CD4-positive, alpha-beta T cell treated with Interleukin-15 for 1 hour (primary cell): ENCODE data around the gene SIX2.
"Not testable (repeated sequence)": the region's sequence is repeated elsewhere in the genome, so short reads cannot be mapped to it uniquely, and the experiment has no call there.

Experiments
- DNase-seq: peaks from one replicate; pipeline ENCODE4 v3.0.0-alpha.2; 2020

SIX2 gene

DNA sequence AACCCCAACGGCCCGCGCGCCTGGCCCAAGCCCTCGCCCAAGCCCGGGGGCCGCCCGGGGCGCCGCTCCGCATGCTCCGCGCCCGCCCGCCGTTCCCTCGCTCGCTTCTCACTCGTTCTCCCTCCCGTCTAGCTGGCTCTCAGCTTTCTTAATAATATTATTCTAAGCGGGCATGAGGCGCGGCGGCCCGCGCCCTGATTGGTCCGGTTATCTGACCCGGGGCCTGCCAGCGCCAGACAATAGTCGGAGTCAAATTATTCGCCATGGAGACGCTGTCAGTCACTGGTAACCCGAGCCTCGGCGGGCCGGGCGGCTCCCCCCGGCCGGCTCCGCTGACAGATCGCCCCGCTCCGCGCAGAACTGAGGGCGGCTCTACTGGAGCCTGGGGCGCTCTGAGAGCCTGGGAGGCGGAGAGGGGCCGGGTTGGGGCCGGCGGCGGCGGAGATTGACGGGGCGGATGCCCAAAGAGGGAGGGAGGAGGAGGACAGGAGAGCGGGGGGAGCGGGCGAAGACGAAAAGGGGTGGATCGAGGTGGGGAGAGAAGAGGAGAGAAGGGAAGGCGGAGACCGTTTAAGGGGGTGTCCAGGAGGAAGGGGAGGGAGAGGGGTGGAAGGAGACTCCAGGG is at the start of gene SIX2:
TSS of gene SIX2 (minus strand) at position 150 of the 625 bp plus-strand sequence. CDS start 342 bp downstream, outside the sequence.
- no peak for DNase-seq

DNA sequence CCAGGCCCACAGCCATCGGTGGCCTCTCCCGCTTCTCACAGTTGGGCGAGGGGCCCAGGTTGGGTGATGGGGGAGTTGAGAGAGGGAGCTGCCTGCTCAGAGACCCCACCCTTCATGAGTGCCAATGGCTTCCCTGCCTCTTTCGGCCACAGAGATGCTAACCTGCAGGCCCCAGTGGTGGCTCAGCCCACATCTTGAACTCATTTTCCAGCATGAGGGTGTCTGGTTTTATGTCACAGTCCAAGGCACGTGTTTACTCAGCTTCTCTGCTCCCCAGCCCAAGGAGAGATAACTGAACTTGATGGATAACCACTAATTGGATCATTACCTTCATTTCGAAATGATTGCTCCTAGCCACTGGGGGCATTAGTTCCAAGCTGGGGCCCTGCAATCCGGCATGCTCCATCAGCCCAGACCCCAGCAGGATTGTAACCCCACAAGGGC is 45.9 kb upstream of the SIX2 start:
- DNase-seq: no peak

DNA sequence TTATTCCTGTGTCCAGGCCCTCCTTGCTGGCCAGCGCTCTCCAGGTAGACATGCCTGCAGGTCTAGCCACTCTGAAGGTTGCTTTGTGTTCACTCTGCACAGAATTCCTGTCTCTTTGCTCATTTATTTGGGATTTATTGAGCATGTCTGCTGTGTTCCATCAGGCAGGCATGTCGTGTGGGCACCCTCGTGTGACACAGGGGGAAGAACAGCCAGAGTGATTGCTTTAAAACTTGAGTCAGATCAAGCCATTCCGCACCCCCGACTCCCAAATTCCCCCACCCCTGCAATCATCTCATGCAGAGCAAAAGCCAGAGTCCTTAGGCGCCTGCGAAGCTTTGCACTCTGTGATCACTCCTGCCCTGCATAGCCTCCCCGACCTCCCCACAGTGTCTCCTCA is 44.7 kb upstream of the SIX2 start:
- no peak for DNase-seq

DNA sequence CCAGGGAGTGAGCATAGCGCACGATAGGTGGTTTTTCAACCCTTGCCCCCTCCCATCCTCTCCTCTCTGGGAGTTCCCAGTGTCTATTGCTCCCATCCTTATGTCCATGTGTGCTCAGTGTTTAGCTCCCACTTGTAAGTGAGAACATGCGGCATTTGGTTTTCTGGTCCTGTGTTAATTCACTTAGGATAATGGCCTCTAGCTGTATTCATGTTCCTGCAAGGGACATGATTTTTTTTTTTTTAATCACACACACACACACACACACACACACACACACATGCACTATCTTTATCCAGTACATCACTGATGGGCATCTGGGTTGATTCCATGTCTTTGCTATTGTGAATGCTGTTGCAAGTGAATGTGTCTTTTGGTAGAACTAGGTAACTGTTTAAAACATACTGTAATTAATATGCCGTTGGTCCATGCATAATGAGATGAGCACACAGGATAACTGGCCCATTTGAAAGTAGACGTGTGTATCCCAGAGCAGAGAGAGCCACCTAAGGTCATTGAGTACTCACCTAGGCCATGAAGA is 43.2 kb upstream of the SIX2 start:
- DNase-seq: no peak

DNA sequence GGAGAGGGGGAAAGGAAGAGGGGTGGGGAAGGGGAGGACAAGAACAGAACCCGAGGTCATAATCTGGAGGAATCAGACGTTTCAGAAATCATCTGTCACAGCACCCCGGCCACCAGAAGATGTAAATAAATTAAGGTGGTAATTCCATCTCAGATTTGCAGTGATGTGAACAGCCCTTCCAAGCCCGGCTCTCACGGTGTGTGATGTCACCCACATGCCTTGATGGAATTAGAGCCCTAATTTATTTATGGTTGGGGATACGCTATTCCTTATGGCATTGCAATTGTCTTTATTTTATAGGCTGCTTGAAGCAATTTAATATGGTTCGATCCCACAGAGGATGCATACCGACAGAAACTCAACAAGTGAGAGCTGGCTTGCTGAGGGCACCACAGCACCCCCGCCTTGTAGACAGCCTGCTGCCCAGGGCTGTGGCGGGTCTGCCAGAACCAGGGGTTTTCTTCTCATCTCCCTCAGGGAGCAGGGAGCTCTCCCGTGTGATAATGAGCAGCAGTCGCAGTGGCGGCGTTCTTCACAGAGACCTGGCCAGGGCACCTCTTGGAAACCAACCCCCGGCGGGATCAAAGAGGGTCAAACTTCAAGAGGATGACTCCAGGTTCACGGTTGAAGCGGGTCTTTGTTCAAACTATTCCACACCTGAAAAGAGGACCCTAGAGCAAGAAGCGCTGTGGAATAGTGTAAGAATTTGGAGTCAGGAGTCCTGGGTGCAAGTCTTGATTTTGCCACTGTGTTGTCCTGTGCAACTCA is 40.5 kb upstream of the SIX2 start:
- DNase-seq: no peak

DNA sequence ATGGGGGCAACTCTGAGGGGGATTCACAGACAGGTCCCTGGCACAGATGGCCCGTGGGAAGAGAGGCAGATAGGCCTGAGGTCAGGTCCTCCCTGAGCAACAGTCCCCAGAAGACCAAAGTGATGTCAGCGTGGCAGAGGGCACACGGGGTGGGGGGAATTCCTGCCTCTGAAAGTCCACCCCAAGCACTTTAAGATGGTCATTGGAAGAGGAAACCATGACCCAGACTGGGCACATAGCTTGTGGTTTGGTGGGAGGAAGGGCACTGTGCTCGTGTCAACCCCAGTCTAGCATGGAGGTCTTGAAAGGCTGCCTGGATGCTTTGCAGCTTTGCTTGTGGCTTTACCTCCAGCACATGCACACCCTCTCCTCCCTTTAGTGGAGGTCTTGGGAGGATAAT is 38.0 kb upstream of the SIX2 start:
- DNase-seq: no peak

DNA sequence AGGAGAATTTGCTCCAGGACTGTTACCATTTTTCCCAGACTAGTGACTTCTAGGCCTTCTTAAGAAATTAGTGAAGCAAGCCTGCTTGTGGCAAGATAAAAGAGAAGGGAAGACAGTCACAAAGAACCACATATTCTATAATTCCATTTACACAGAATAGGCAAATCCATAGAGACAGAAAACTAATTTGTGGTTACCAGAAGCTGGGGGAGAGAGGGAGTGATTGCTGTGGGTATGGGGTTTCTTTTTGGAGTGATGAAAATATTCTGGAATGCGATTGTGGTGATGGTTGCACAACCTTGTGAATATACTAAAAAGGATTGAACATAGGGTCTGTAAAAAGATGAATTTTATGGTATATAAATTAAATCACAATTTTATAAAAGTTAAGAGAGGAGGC is 37.5 kb upstream of the SIX2 start:
- DNase-seq: no peak

DNA sequence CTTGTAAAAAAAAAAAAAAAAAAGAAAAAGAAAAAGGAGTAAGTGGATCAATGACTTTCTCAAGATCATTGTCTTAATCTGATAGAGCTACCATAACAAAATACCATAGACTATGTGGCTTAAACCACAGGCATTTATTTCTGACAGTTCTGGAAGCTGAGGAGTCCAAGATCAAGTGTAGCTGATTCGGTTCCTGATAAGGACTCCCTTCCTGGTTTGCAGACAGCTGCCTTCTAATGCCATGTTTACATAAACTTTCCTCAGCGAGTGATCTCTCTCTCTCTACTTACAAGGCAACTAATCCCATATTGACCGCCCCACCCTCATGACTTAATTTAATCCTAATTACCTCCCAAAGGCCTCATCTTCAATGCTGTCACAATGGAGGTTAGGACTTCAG is 36.5 kb upstream of the SIX2 start:
- DNase-seq: no peak

DNA sequence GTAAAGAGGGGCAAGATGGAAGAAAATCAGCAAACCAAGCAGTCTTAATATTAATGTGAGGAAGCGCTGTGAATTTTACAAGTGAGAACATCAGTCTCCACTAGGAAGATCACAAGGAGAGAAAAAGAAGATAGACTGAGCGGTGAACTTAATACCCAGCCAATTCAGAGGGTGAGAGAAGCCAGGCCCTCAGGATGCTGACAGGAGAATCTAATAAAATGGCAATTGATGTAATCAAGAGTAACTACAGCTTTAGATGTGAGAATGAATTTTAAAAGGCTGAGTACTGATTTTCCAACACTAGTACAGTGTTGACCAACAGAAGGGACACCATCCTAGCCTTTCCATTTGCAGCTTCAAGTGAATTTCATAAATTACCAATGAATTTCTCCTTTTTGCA is 35.7 kb upstream of the SIX2 start:
- DNase-seq: no peak

DNA sequence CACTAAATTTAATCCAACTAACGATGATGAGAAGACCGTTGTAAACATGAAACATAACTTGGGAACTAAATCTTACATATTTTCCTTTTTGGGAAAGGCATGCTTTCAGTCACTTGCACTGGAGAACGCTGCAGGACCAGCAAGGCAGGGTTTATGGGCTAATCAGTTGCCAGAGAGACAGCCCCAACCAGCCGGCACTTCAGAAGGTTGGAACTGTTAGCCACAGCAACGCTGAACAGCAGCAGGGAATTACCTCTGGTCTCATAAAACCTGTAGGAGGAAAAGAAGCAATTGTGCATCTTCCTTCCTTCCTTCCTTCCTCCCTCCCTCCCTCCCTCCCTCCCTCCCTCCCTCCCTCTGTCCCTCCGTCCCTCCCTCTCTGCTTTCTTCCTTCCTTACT is 33.9 kb upstream of the SIX2 start:
- DNase-seq: no peak

DNA sequence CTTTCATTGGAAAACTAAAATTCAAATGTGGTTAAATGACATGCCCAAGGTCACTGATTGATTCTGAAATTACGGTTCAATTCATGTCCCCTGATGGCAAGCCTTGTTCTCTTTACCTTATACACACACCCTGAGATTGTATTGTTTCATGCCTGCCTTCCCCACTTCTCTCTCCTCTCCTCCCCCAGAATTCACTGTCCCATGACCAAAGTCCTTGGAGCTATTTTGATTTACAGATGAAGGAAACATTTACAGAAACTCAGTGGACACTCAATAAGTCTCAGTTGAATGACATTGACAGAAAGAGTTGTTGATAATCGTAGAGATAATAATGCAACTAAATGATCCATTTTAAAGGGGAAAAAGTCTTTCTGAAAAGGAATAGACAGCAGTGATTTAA is 33.1 kb upstream of the SIX2 start:
- DNase-seq: no peak

DNA sequence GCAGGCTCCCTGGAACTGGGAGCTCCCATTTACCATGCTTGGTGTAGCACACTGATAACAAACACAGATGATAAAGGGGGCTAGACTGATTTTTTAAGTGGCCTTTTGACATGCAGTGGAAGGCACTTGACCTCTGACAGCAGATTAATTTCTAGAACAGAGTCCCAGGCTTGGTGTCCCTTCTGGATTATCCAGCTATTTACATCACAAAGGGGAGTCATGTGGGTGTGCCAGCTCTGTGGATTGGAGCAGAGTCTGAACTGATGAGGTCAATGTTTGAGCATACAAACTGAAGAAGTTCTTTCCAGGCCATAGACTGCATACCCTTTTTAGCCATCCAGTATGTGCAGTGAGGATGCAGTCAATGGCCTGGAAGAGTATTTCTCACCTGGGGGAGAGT is 31.5 kb upstream of the SIX2 start:
- no peak for DNase-seq

DNA sequence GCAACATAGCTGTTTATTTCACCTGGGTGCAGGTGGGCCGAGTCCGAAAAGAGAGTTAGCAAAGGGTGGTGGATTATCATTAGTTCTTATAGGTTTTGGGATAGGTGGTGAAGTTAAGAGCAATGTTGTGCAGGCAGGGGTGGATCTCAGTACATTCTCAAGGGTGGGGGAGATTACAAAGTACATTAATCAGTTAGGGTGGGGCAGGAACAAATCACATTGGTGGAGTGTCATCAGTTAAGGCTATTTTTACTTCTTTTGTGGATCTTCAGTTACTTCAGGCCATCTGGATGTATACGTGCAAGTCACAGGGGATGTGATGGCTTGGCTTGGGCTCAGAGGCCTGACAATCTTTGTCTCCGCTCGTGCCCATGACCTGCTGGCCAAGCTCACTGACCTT is 30.6 kb upstream of the SIX2 start:
- not testable (repeated sequence) for DNase-seq

DNA sequence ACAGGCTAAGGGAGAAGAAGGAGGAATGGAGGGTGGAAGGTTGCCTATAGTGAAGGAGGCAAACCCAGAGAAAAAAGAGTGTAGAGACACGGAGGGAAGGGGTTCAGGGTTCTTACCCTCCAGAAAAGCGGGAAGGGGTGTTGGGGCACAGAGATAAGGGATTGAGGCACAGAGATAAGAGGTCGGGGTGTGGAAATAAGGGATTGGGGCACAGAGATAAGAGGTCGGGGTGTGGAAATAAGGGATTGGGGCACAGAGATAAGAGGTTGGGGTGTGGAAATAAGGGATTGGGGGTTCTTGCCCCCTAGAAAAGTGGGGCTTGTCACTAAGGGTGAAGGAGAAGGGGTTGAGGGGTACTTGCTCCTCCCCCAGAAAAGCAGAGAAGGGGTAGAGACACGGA is 29.6 kb upstream of the SIX2 start:
- DNase-seq: not testable (repeated sequence)

DNA sequence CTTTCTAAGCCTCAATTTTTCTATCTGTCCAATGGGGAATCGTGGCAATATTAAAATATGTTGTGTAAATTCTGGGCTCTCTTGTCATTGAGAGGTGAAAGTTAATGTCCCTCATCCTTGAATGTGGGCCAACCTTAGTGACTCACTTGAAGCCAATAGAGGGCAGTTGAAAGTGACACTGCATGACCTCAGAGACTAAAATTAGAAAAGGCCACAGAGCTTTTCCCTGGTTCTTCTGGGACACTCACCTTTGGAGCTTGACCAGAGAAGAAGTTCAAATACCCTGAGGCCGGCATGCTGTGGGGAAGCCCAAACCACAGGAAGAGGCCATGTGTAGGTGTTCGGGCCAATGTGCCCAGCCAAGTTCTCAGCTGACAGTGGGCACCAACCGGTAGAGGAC is 24.1 kb upstream of the SIX2 start:
- DNase-seq: no peak

DNA sequence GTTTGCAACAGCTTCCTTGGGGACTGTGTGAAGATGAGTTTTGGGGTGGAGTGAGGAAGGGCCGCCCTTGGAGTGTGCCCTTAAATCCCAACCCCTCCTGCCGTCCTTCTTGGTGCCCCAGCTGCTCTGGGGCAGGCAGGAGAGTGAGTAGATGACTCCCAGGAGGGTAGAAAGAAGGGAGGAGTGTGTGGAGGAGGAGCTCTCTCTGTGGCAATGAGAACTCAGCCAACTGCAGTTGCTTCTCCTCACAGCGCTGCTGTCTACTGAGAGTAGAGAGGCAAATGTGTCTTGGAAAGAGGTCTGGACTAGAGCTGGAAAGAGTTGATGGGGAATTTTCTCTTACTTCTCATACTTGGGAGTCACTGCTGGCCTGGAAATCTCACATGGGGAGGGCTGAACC is 21.8 kb upstream of the SIX2 start:
- no peak for DNase-seq

DNA sequence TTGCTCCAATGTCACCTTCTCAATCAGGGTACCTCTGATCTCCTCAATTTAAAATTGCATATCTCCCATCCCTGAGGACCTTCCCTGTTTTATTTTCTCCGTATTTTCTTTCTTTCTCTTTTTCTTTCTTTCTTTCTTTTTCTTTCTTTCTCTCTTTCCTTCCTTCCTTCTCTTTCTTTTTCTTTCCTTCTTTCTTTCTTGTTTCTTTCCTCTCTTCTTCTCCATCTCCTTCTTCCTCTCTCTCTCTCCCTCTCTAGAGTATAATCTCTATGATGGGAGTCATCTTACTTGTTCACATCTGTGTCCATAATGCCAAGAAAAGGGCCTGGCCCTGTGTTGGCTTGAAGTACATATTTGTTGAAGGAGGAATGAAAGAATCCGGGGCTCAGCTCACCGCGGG is 21.3 kb upstream of the SIX2 start:
- no peak for DNase-seq

DNA sequence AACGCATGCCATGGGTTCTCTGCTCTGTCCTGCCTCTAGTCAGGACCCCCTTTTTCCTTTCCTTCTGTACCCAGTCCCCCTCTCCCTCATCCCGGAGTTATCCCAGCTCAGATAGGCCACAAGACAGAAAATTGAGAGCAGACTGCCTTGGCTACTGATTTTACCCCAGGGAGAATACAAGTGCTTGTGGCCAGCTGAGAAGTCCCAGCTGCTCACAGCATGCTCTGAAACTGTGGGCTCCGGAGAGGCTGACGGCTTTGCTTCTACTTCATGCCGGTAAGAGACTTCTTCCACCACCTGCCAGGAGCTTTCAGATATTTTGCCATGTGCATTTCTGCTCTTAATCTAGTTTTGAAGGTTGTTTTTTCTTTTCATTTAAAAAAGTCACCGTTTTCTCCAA is 20.0 kb upstream of the SIX2 start:
- no peak for DNase-seq

DNA sequence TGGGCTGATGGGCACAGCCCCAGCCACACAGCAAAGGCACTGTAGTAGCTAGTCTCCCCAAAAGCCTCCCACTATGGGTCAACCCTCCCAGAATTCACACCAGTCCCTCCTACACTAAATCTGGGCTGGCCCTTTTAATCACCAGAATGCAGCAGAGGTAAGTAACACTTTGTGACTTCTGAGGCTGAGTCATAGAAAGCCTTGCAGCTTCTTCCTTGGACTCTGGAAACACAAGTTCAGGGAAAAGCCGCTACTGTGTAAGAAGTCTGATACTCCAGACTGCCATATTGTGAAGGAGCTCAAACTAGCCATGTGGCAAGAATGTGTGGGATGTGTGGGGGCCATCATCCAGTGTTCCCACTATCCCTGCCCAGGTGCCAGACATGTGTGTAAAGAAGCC is 19.0 kb upstream of the SIX2 start:
- no peak for DNase-seq

DNA sequence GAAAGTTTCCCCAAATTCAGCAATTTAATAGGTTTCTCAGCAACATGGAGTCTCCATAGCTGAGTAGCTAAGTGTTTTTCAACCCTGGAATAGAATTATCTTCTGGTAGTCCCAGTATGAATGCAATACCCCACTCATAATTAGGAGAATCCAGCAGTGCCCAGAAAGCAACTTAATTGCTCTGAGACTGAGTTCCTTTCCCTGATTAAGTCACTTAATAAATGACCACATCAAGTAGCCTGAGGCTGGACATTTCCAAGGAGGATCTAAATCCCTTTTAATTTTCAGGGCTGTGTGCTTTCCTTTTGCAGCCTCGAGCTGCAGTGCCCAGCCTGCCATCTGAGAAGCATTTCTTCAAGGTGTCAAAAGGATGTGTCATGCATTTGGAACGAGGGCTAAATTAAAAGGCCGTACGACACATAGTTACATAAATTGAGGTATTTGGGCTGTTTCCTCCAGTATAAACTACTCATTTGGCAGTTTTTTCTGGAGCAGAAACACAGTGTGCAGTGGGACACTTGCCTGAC is 17.7 kb upstream of the SIX2 start:
- DNase-seq: no peak

DNA sequence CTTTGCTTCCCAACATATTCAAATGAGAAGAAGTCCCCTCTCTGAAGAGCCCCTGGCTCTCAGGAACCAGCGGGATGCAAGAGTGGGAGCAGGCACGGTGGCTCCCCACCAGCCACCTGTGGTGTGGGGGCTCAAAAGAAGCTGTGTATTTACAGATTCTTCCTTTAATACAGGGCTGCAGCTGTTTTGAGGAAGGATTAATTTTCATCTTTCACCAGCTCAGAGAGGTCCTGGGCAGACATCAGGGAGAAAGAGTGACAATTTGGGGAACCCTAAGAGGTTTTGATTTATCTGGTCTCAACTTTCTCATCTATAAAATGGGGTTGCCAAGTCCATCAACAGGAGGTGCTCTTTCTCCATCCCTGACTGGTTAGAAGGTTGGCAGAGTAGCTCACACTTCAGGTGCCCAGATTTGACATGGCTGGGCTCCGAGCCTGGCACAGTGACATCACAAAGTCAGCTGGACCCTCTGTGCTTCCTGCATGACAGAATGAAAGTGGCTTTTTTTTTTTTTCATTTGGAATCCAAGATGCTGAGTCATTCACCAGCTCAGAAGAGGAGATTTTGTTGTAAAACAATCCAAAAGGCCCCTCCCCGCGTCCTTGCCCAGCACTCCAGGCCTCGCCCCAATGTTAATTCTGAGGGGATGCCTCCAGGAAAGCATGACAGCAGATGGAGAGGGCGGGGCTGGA is 15.5 kb upstream of the SIX2 start:
- no peak for DNase-seq

DNA sequence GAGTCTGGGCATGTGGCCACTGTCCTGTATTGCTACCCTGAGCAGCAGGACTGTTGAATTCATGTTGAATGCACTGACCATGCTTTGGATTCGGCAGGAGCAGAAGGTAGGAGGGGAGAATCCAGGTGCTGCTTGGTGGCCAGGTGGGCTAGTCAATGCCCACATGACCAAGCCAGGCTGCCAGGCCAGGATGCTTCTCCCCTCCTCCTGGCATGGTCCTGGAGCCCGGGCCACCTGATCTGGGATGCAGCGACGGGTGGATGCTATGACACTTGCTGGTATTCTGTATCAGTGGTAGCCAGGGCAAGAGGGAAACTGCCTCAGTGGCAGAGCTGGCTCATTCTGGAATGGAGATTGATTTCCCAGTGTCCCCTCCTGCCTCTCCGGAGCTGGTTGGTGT is 14.8 kb upstream of the SIX2 start:
- no peak for DNase-seq

DNA sequence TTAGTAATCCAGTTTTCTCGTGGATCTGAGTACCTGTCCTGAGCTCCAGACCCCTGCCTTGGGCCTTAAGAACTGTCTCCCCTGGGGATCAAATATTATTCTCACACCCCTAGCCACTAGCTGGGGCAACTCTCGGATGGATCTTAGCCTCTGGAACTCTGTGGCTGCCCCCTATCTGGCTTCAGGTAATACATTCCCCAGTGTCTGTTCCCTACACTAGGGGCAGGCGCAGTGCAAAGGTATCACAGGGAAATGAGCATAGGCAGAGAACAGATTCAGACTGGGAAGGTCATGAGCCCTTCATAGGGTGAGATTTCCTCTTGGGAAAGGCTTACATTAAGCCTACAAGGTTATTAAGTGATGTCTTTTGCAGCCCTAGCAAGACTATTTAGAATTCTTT is 11.2 kb upstream of the SIX2 start:
- no peak for DNase-seq

DNA sequence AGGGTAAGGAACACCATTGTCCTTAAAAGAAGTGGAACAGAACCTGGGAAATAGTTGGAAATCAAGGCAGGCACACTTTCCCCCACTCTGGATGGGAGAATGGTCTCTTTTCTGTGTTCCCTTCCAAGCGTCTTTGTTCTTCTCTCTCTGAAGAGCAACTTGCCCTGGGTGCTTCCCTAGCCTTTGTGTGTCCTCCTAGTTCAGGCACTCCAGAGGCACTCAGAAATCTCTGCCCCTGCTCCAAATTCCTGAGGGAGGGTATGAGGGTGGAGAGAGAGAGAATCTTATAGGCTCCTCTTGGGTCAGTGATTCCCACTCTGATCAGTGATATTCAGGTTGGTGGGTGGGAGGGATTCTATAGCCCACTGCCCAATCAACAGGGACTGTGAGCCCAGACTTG is 8.8 kb upstream of the SIX2 start:
- DNase-seq: no peak
